GM19324 (cell line): ENCODE measurements around the gene GNB1L.

Experiments
- ATAC-seq: cut with Tn5 transposase; IDR thresholded peaks from one replicate; pipeline ENCODE4 v1.9.1; 2021; ENCODE audit warnings: mild to moderate bottlenecking, moderate library complexity; ENCODE audit not compliant: unreplicated experiment, low FRiP score

Gene GNB1L

GRCh38 chr22:19756288-19757128 is 98.2 kb downstream of the GNB1L start:
- ATAC-seq = no peak

- no peak for ATAC-seq
Observed at GRCh38 chr22:19755722-19756287, 98.9 kb downstream of the GNB1L start.

- ATAC-seq = no peak
Observed at GRCh38 chr22:19755145-19755710, 99.4 kb downstream of the GNB1L start.

- no peak for ATAC-seq
Observed at GRCh38 chr22:19754701-19755144, 100.0 kb downstream of the GNB1L start.

- no peak for ATAC-seq
Observed at GRCh38 chr22:19753996-19754700, 100.5 kb downstream of the GNB1L start.

- ATAC-seq = no peak
Observed at GRCh38 chr22:19753090-19753842, 101.4 kb downstream of the GNB1L start.

GRCh38 chr22:19751497-19752245 is 103.0 kb downstream of the GNB1L start:
- ATAC-seq = no peak

- no peak for ATAC-seq
Observed at GRCh38 chr22:19750507-19751490, 103.9 kb downstream of the GNB1L start.

GRCh38 chr22:19749876-19750275 is 104.8 kb downstream of the GNB1L start:
- no peak for ATAC-seq

- no peak for ATAC-seq
Observed at GRCh38 chr22:19748991-19749664, 105.5 kb downstream of the GNB1L start.

- ATAC-seq = no peak
Observed at GRCh38 chr22:19748139-19748538, 106.5 kb downstream of the GNB1L start.

- no peak for ATAC-seq
Observed at GRCh38 chr22:19747551-19747950, 107.1 kb downstream of the GNB1L start.

- no peak for ATAC-seq
Observed at GRCh38 chr22:19746726-19747125, 107.9 kb downstream of the GNB1L start.

- ATAC-seq = no peak
Observed at GRCh38 chr22:19745155-19746101, 109.2 kb downstream of the GNB1L start.

GRCh38 chr22:19744350-19745006 is 110.2 kb downstream of the GNB1L start:
- ATAC-seq = no peak

GRCh38 chr22:19743651-19744050 is 111.0 kb downstream of the GNB1L start:
- no peak for ATAC-seq
